Fibroblast of peridontal ligament (primary cell): Measurements from ENCODE around the gene BUD23.
"Not testable (repeated sequence)": the region's sequence is repeated elsewhere in the genome, so short reads cannot be mapped to it uniquely, and the experiment has no call there.

Experiments
- DNase-seq: peaks from one replicate; pipeline ENCODE4 v3.0.0-alpha.2; 2010; ENCODE audit errors: extremely low read depth

BUD23 gene

GRCh38 chr7:73683056-73683787 lies at the start of gene BUD23, which contains the start of gene DNAJC30:
BUD23 (plus strand) TSS chr7:73683597; CDS start chr7:73683626, 29 bp downstream.
DNAJC30 (minus strand) TSS chr7:73683453; CDS start chr7:73683423, 30 bp downstream.
- DNase-seq: peak; percentile 91

GRCh38 chr7:73633844-73634243 lies 49.6 kb upstream of the BUD23 start:
- DNase-seq: no peak

- DNase-seq: no peak
These were observed 47.8 kb upstream of the BUD23 start for GRCh38 chr7:73635428-73636200.

- no peak for DNase-seq
These were observed 44.5 kb upstream of the BUD23 start for GRCh38 chr7:73638911-73639310.

- DNase-seq: no peak
These were observed 40.6 kb upstream of the BUD23 start for GRCh38 chr7:73642834-73643233.

- no peak for DNase-seq
These were observed 38.6 kb upstream of the BUD23 start for GRCh38 chr7:73644688-73645286.

- no peak for DNase-seq
These were observed 37.7 kb upstream of the BUD23 start for GRCh38 chr7:73645643-73646174.

GRCh38 chr7:73646785-73647724 lies 36.3 kb upstream of the BUD23 start:
- no peak for DNase-seq

GRCh38 chr7:73647725-73648592 lies 35.4 kb upstream of the BUD23 start:
- no peak for DNase-seq

GRCh38 chr7:73648593-73649332 lies 34.6 kb upstream of the BUD23 start:
- DNase-seq: no peak

- no peak for DNase-seq
These were observed 33.8 kb upstream of the BUD23 start for GRCh38 chr7:73649576-73649975.

GRCh38 chr7:73650524-73650923 lies 32.9 kb upstream of the BUD23 start:
- DNase-seq: no peak

- DNase-seq: no peak
These were observed 30.9 kb upstream of the BUD23 start for GRCh38 chr7:73652541-73652949.

- not testable (repeated sequence) for DNase-seq
These were observed 28.1 kb upstream of the BUD23 start for GRCh38 chr7:73655309-73655708.

GRCh38 chr7:73659983-73660382 lies 23.4 kb upstream of the BUD23 start:
- DNase-seq: no peak

- not testable (repeated sequence) for DNase-seq
These were observed 22.8 kb upstream of the BUD23 start for GRCh38 chr7:73660594-73660993.

GRCh38 chr7:73663033-73663432 lies 20.4 kb upstream of the BUD23 start:
- no peak for DNase-seq

- DNase-seq: peak; percentile 79
These were observed 15.9 kb upstream of the BUD23 start, which contains the start of gene VPS37D for GRCh38 chr7:73667344-73668102. VPS37D (plus strand) TSS chr7:73667831; CDS start chr7:73667959, 128 bp downstream.
